Muscle of leg (tissue), 11 donors: Measurements from ENCODE around the gene KLK3. TPM values are rescaled to one million over a fixed set of nuclear protein-coding genes. Genes with fewer than 3 reads are reported as not detected.

Experiments used
- DNase-seq: peaks from one replicate; pipeline ENCODE4 v3.0.0; 2013
- H3K27ac ChIP-seq: one replicate; pipeline ENCODE4 v1.5.1; 2013; ENCODE audit warnings: mild to moderate bottlenecking, low read length, control low read depth
- H3K27me3 ChIP-seq: one replicate; pipeline ENCODE4 v1.6.1; 2013; ENCODE audit warnings: low read length; ENCODE audit not compliant: control insufficient read depth, insufficient read depth
- H3K36me3 ChIP-seq: one replicate; pipeline ENCODE4 v1.6.1; 2013; ENCODE audit warnings: low read length; ENCODE audit not compliant: control insufficient read depth, insufficient read depth
- H3K4me1 ChIP-seq: one replicate; pipeline ENCODE4 v1.6.1; 2013; ENCODE audit warnings: low read length; ENCODE audit not compliant: control insufficient read depth, insufficient read depth
- H3K4me3 ChIP-seq: one replicate; pipeline ENCODE4 v1.5.1; 2013; ENCODE audit warnings: low read length, control low read depth
- H3K9me3 ChIP-seq: replicated peaks from 2 replicates; pipeline ENCODE4 v1.6.1; 2013; ENCODE audit warnings: low read depth, low read length; ENCODE audit not compliant: control insufficient read depth
- WGBS: methylation state at CpG from one replicate; pipeline ENCODE4 v1.1.5; 2013; ENCODE audit warnings: missing lambda C conversion rate; ENCODE audit not compliant: insufficient coverage; 5-methylcytosine and 5-hydroxymethylcytosine counted together
- polyA plus RNA-seq, 8 donors: library from polyadenylated mRNA; unstranded; fragments of 120-200 nt; gene quantifications; one replicate each; pipeline versions ENCODE4 v1.2.1 to v1.2.3, GENCODE V29; 2013; ENCODE audit warnings: inconsistent platforms in 1 of 8, low replicate concordance in 1 of 8; ENCODE audit not compliant: insufficient read length in 8 of 8, insufficient read depth in 1 of 8
- total RNA-seq: library from RNA; stranded (reverse); fragments of 120-200 nt; gene quantifications from one replicate; pipeline ENCODE4 v1.2.4, GENCODE V29; 2013

KLK3 gene
- total and polyA plus RNA-seq, 9 donors = not detected

GRCh38 chr19:50830266-50831025, 24.3 kb upstream of the KLK3 start:
- Histone ChIP-seq H3K9me3 (no peaks in the 10 kb centered on the region), H3K4me1 (peaks cover 3% of the 10 kb centered on the region), H3K27ac (no peak overlapping the region), H3K4me3 (no peak overlapping the region), H3K27me3 (peaks cover 14% of the 10 kb centered on the region), H3K36me3 (no peaks in the 10 kb centered on the region)
- no peak for DNase-seq
- whole genome bisulfite sequencing = 35% methylated on average over 13 of the region's 17 CpGs

- H3K27me3 ChIP-seq = peaks cover 17% of the 10 kb centered on the region
Measured at GRCh38 chr19:50831026-50831396, 23.7 kb upstream of the KLK3 start.

GRCh38 chr19:50832666-50833065, 22.0 kb upstream of the KLK3 start:
- 91% methylated on average over 8 of the region's 8 CpGs for WGBS
- Histone ChIP-seq H3K4me3 (no peak overlapping the region), H3K27ac (no peak overlapping the region), H3K9me3 (no peaks in the 10 kb centered on the region), H3K36me3 (no peaks in the 10 kb centered on the region), H3K27me3 (peaks cover 24% of the 10 kb centered on the region), H3K4me1 (peaks cover 10% of the 10 kb centered on the region)
- DNase-seq = no peak

More at GRCh38 chr19:50831026-50831396, 23.7 kb upstream of the KLK3 start:
- Histone ChIP-seq H3K36me3 (no peaks in the 10 kb centered on the region), H3K27ac (no peak overlapping the region), H3K4me3 (no peak overlapping the region), H3K4me1 (peaks cover 7% of the 10 kb centered on the region), H3K9me3 (no peaks in the 10 kb centered on the region)
- DNase-seq = no peak
- WGBS = 70% methylated on average over 7 of the region's 7 CpGs

DNA sequence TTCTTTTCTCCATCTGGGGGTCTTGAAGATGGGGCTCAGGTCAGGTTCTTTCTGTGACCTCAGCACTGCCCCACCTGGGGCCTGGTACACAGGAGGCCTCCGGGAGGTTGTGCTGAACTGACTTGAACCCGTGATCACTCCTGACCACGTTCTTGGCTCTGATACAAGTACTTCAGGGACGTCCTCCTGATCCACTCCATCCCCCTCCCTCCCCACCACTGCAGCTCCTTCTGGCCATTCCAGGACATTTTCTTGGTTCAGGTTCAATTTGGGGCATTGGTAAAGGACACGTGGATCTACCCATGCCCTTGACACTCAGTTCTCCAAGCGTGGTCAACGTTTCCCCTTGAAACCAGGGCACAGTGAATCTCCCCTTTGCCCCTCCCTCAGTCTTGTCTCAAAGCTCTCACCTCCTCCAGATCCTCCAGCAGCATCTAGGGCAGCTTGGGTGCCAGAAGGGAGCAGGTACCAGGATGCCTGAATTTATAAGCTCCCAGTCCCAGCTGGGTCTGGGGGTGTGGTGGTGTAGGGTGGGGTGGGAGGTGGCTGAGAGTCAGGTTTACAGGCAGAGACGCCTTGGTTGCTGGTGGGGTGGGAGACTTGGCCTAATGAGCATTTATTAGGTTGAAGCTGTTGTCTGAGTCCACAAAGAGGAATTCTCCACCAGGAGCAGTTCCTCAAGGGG, 21.5 kb upstream of the KLK3 start, which contains the start of gene KLK15:
TSS of gene KLK15 (minus strand) at position 458 of the 685 bp plus-strand sequence. CDS start 2,082 bp downstream, outside the sequence.
- no peak within 1 kb of the TSS for H3K4me3 ChIP-seq
- no peak for DNase-seq
- no peaks in the 10 kb centered on the region for H3K9me3 ChIP-seq
- peaks cover 24% of the 10 kb centered on the region for H3K27me3 ChIP-seq
- H3K36me3 ChIP-seq = no peaks in the 10 kb centered on the region
- 73% methylated on average over 8 of the region's 8 CpGs for WGBS
- peaks cover 10% of the 10 kb centered on the region for H3K4me1 ChIP-seq
- H3K27ac ChIP-seq = no peak within 1 kb of the TSS

- no peaks in the 10 kb centered on the region for H3K36me3 ChIP-seq
- H3K27ac ChIP-seq = no peak overlapping the region
- no peak overlapping the region for H3K4me3 ChIP-seq
- H3K27me3 ChIP-seq = peaks cover 24% of the 10 kb centered on the region
- no peaks in the 10 kb centered on the region for H3K9me3 ChIP-seq
- no peak for DNase-seq
- WGBS = 95% methylated on average over 6 of the region's 6 CpGs
- peaks cover 10% of the 10 kb centered on the region for H3K4me1 ChIP-seq
Measured at GRCh38 chr19:50833802-50834167, 20.9 kb upstream of the KLK3 start.

DNA sequence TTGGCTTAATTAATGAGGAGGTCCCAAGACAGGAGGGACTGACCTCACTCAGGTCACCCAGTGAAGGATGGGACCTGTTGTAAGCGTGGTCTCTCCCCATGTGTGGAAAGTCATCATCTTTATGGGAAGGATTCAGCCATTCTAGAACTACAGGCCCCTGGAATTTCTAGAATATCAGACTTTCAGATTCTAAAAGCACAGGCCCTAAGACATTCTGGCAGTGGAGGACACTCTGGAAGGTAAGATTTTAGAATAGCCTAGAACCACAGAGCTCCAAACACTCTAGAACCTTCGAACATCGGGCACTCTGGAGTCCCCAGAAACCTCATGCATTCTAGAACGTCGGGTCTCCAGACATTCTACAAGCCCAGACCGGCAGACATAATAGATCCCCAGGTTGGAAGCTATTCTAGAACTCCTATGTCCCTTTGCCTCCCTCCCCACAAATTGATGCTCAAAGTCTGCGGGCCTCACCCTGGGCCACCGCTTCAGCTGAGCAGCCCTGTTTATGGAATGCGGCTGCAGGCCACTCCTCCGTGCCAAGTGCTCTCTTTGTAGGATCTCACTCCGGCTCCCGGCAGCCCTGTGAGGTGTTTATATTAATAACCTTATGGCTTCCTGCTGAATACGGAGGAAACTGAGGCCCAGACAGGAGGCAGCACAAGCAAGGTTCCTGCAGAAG, 19.5 kb upstream of the KLK3 start:
- Histone ChIP-seq H3K4me3 (peak overlapping the region; percentile 50), H3K9me3 (no peaks in the 10 kb centered on the region), H3K36me3 (no peaks in the 10 kb centered on the region), H3K27ac (no peak overlapping the region), H3K4me1 (peaks cover 10% of the 10 kb centered on the region), H3K27me3 (peaks cover 24% of the 10 kb centered on the region)
- WGBS = 43% methylated on average over 8 of the region's 13 CpGs
- DNase-seq = no peak

- Histone ChIP-seq H3K36me3 (no peaks in the 10 kb centered on the region), H3K27me3 (peaks cover 24% of the 10 kb centered on the region), H3K4me3 (peak overlapping the region; percentile 50), H3K9me3 (no peaks in the 10 kb centered on the region), H3K27ac (no peak overlapping the region), H3K4me1 (peaks cover 10% of the 10 kb centered on the region)
- peak; percentile 62 for DNase-seq
- 2% methylated on average over 62 of the region's 67 CpGs for WGBS
Measured at GRCh38 chr19:50835785-50836542, 18.8 kb upstream of the KLK3 start.

DNA sequence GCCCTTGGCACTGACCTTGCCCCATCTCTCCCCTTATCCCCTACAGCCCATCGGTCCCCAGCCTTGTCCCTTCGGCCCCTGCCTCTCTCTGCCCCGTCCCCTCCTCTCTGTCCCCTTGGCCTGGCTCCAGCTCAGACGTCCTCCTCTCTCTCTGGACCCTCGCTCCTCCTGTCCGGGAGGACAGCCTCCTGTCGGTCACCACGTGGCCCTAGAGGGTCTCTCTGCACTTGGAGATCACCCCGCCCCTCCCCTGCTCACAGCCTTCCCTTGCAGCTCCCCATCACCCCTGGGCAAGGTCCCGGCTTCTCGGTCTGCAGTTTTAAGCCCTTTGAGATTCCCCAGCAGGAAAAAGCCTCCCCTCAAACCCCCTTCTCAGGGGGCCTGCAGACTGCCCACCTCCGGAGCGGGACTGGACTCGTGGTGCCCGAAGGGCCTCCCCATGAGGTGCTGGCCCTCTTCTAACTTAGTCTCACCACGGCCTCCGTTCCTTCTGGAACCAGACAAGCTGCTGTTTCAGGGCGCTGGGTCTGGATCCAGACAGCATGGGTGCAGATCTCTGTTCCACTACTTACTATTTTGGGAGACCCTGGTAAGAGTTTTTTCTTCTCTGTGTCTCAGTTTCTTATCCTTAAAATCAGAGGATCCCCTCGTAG, 18.0 kb upstream of the KLK3 start:
- H3K4me3 ChIP-seq = no peak overlapping the region
- WGBS = 23% methylated on average over 12 of the region's 19 CpGs
- H3K36me3 ChIP-seq = no peaks in the 10 kb centered on the region
- DNase-seq = no peak
- peaks cover 10% of the 10 kb centered on the region for H3K4me1 ChIP-seq
- H3K27ac ChIP-seq = no peak overlapping the region
- no peaks in the 10 kb centered on the region for H3K9me3 ChIP-seq
- peaks cover 24% of the 10 kb centered on the region for H3K27me3 ChIP-seq

DNA sequence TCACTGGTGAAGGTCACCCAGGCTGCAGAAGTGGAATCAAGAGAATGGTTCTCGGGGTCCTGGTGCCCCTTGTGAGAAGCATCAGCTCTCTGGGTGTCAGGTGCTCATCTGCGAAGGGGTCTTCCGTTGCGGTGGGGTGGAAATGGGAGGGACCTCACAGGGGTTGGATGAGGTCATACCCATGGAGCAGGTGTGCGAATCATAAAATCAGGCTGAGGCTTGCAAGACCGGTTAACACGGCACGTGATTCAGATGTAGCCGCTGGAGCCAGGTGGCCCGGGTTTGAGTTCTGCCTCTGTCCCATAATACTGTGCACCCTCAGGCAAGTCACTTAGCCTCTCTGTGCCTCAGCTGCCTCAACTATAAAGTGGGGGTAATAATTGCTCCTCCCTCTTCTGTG, 17.4 kb upstream of the KLK3 start:
- Histone ChIP-seq H3K4me3 (no peak overlapping the region), H3K27ac (no peak overlapping the region), H3K36me3 (no peaks in the 10 kb centered on the region), H3K9me3 (no peaks in the 10 kb centered on the region), H3K4me1 (peaks cover 10% of the 10 kb centered on the region), H3K27me3 (peaks cover 24% of the 10 kb centered on the region)
- 68% methylated on average over 10 of the region's 10 CpGs for WGBS
- no peak for DNase-seq
